Sigmoid colon (tissue), 4 donors: ENCODE data around the gene SEMA4G.

Source experiments
- CTCF ChIP-seq, 4 experiments: fragments of 450-650 bp in 3 of 4; fragments of 200-600 bp in 1 of 4; IDR thresholded peaks; one replicate each; pipeline ENCODE4 v1.5.1; 2016 to 2019; ENCODE audit warnings: antibody characterized with exemption in 4 of 4, mild to moderate bottlenecking in 3 of 4, moderate library complexity in 2 of 4
- EP300 ChIP-seq, 4 donors: sonication (generic); formaldehyde crosslinking; IDR thresholded peaks; one replicate each; pipeline ENCODE4 v1.6.1; 2017; ENCODE audit warnings: antibody characterized with exemption in 4 of 4
- POLR2A ChIP-seq, 2 donors: fragments of 450-650 bp; IDR thresholded peaks; one replicate each; pipeline ENCODE4 v1.6.1; 2016; ENCODE audit warnings: antibody characterized with exemption in 2 of 2, mild to moderate bottlenecking in 2 of 2, moderate library complexity in 2 of 2
- POLR2AphosphoS5 ChIP-seq, 4 donors: sonication (generic); formaldehyde crosslinking; IDR thresholded peaks; one replicate each; pipeline ENCODE4 v1.6.1; 2017; ENCODE audit warnings: antibody characterized with exemption in 4 of 4

GRCh38 chr10:100966887-100967286 lies 2.4 kb upstream of the SEMA4G start:
- TF ChIP-seq CTCF (IDR thresholded peaks at IDR 0.05), result no peak
- TF ChIP-seq POLR2A (IDR thresholded peaks at IDR 0.05), result no peak
- TF ChIP-seq POLR2AphosphoS5 (IDR thresholded peaks at IDR 0.05), result no peak
- TF ChIP-seq EP300 (IDR thresholded peaks at IDR 0.05), result no peak
